NCI-H2227 treated with DMSO at 0.1 percent for 48 hours (cell line): ENCODE results near the gene KIF3B.
"Not testable (repeated sequence)": the region's sequence is repeated elsewhere in the genome, so short reads cannot be mapped to it uniquely, and the experiment has no call there.

Source experiments
- DNase-seq: peaks from one replicate; lab custom pipeline; 2025; lab: John Stamatoyannopoulos, UW

Gene KIF3B

GRCh38 chr20:32356622-32357374 lies 79.3 kb downstream of the KIF3B start:
- no peak for DNase-seq

DNA sequence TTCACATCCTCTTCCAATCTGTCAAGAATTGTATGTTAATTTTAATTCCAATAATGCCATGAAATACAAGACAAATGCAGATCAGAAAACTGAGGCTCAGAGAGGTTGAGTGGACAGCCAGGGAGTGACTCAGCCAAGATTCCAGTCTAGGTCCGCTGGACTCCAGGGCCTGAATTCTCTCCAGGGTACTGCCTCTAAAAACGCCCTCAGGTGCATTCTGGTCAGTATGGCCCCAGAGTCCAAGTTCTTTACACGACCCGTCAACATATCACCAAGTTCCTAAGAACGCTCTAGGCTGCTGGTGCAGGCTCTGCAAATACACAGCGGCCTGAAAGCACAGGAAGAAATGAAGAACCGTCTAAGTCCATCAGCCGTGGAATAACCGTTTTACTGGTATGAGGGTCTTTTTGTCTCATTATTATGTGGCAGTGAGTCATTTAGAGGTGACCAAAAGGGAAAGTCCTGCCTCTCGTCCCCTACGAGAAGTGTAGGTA lies 80.0 kb downstream of the KIF3B start:
- DNase-seq, result no peak

GRCh38 chr20:32357869-32358631 lies 80.6 kb downstream of the KIF3B start, which contains the start of gene ASXL1:
Gene ASXL1, plus strand, starts transcription at chr20:32358331. Its CDS starts 445 bp downstream, at chr20:32358776.
- DNase-seq, result peak; percentile 98

DNA sequence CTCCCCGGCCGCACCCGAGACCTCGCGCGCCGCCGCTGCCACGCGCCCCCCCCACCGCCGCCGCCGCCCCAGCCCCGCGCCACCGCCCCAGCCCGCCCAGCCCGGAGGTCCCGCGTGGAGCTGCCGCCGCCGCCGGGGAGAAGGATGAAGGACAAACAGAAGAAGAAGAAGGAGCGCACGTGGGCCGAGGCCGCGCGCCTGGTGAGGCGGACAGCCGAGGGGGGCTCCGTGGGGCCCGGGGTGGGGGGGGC lies 81.1 kb downstream of the KIF3B start:
- DNase-seq, result peak; percentile 53

DNA sequence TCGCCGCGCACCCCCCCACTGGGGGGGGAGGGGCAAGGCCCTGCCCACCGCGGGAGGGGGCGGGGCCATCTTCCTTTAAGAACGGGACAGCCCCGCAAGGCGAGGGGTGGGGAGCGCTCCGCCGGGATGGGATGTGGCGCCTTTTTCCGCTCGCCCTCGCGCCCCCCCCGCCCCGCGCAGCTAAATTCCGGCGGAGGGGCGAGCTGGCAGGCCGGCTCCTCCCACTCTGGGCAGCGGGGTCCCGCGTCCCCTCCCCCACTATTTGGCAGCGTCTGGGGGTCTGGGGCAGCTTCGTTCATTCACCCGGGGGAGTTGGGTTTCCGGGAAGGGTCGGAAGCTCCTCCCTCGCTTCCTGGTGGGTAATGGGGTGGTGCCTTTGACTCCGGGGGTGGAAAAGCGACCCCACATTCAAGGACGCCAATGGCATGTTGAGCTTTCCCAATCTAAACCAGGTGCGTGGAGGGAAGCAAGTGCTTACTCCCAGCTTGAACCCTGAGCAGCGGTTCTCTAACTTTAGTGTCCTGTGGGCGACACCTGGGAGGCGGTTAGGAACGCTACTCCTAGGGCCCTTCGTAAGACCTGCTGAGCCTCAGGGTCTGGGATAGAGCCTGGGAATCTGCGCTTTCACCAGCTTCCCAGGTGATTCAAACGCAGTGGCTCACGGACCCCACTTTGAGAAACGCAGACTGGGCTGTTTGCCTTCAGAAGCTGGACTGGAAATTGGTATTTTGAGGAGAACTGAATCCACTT lies 81.6 kb downstream of the KIF3B start:
- DNase-seq, result peak; percentile 53

DNA sequence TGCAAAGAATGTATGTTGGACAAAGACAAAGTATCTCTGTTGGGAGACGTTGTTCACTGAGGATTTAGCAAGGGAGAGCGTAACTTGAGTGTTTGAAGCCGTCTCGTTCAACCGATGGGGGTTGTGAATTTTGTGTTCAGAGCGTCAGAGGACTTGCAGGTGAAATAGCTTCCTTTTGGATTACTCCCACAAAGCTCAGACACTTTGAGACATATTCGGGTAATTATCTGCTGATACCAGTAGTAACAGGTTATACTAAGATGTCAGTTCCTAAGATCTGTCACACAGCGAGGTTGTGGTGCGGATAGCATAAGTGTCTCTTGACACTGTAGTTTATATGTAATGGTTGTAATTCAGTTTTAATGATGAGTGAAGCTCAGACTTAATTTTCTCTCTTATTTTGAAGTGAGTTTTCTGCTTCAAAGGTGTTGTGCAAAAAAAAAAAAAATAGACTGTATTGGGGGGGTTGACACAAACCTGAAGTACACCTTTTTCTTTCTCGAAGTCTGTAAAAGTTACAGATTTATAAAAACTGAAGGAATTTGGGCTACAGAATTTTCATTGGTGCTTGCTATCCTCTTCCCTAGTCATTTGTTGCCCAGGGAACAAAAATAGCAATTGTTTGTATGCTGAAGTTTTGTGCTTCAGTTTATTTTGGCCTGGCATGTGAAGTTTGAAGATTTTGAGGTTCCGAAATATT lies 82.3 kb downstream of the KIF3B start:
- no peak for DNase-seq

DNA sequence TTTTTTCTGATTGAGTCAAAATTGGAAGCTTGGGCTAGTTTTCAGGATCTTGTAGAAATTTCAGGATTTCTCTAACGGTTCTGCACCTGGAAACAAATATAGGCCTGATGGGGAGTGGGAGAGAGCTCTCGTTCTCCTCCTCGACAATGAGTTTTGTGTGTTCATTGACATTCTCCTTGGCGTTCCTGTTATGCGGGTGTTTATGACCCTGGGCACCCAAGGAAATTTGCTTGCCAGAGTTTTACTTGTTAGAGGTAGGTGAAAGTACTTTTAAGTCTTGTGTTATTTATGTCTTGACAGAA lies 82.8 kb downstream of the KIF3B start:
- DNase-seq, result no peak

DNA sequence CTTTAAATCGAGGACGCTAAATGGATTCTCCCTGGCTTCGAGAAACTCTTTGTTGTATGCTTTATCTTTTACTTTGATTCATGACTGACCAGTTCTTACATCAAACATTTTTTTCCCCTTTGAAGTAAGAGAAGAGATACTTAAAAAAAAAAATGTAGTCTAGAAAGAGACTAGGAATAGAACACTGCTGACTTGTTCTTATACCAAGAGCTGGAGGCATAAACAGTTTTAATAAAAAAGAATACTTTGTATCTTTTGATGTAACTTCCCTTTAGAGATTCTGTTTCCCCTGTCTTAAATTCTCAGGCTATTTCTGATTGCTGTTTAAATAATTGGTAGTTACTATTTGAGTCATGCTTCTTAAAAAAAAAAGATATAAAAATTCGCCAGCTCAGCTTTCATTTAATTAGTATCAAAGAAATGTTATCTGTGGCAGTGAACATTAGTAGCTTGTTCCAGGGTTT lies 85.5 kb downstream of the KIF3B start:
- no peak for DNase-seq

- DNase-seq, result no peak
Measured at GRCh38 chr20:32363492-32363891, 86.0 kb downstream of the KIF3B start.

- no peak for DNase-seq
Measured at GRCh38 chr20:32364554-32365208, 87.2 kb downstream of the KIF3B start.

- no peak for DNase-seq
Measured at GRCh38 chr20:32365564-32365963, 88.1 kb downstream of the KIF3B start.

DNA sequence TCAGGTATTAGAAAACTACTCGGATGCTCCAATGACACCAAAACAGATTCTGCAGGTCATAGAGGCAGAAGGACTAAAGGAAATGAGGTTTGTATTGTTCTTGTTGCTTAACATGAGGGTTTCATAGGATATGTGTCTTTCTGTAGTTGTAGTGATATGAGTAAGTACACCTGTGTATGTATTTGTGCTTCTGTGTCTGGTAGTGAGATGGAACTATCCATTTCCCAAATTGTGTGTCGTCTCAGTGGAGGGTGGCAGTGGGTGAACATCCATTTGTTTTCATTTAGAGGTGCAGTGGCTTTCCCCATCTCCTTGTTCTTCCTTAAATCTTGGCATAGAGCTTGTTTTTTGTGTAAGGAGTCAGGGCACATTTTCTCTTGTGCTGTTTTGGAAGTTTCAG lies 88.9 kb downstream of the KIF3B start:
- no peak for DNase-seq

DNA sequence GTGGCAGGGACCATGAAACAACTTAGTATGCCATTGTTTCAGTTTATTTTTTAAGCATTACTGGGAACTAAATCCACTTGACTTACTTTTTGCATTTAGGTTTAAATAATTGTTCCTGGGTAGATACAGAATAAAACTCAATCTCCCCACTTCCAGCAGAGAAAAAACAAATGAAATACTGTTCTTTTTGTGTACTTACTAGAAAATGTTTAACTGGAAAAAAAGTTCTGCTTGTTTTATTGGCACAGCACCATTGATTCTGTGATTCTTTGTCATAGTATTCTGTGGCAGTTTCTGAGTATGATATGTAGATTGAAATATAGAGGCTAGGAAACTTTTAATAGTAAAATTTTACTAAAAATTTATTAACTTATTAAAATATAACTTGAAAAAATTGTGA lies 90.9 kb downstream of the KIF3B start:
- no peak for DNase-seq

DNA sequence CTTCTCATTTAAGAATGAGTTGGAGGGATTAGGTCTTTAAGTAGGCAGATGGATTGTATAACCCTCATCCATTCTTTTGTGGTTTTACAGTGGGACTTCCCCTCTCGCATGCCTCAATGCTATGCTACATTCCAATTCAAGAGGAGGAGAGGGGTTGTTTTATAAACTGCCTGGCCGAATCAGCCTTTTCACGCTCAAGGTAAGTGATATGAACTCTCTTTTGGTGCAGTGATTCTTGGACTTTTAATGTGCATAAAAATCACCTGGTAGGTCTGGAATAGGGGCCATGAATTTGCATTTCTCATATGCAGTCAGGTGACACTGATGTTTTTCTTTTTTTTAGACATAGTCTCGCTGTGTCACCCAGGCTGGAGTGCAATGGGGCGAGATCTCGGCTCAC lies 91.5 kb downstream of the KIF3B start:
- no peak for DNase-seq

GRCh38 chr20:32370897-32371296 lies 93.4 kb downstream of the KIF3B start:
- no peak for DNase-seq

GRCh38 chr20:32378461-32378860 lies 101.0 kb downstream of the KIF3B start:
- DNase-seq, result no peak

DNA sequence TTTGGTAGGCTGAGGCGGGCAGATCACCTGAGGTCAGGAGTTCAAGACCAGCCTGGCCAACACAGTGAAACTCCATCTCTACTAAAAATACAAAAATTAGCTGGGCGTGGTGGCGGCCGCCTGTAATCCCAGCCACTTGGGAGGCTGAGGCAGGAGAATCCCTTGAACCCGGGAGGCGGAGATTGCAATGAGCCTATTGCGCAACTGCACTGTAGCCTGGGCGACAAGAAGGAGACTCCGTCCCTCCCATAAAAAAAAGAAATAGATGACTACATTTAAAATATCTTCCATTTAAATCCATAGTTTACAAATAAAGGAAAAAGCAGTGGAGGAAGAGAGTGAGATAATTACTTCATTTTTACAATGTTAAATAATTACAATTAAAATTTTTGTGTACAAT lies 102.6 kb downstream of the KIF3B start:
- not testable (repeated sequence) for DNase-seq

DNA sequence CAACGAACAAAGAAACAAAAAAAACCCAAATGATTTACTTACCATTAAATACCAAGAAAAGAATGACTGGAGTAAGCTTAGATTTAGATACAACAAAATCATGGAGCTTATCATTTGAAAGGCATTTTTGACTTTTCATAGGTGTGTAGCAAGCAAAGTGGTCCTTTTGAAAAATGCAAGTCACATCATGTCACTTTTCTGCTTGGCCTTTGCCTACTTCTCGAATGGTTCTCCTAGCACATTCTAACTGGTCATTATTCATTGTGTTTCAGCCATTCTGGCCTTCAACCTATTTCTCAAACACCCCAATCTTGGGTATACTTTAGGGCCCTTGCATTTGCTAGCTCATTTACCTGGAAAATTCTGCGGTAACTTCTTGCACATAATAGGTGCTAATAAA lies 103.3 kb downstream of the KIF3B start:
- DNase-seq, result no peak

- DNase-seq, result no peak
Measured at GRCh38 chr20:32382102-32382950, 104.9 kb downstream of the KIF3B start.

GRCh38 chr20:32383441-32383840 lies 106.0 kb downstream of the KIF3B start:
- DNase-seq, result not testable (repeated sequence)
